Smooth muscle cell (in vitro differentiated cells): Measurements from ENCODE around the gene CAPN5. TPM values are rescaled to one million over a fixed set of nuclear protein-coding genes. Genes with fewer than 3 reads are reported as not detected.

Experiments used
- DNase-seq: peaks from one replicate; lab custom pipeline; 2025; ENCODE audit not compliant: unreplicated experiment; lab: John Stamatoyannopoulos, UW
- H2AFZ ChIP-seq: fragments of 200-600 bp; sonication (generic); 2 replicates; pipeline ENCODE4 v1.6.0; 2016; ENCODE audit warnings: antibody characterized with exemption, low read depth, mild to moderate bottlenecking
- H3F3A ChIP-seq: fragments of 200-600 bp; sonication (generic); 2 replicates; pipeline ENCODE4 v1.6.0; 2017; ENCODE audit warnings: antibody characterized with exemption, low read depth
- H3K27ac ChIP-seq: fragments of 200-600 bp; sonication (generic); 2 replicates; pipeline ENCODE4 v1.5.1; 2016; ENCODE audit warnings: low read depth, mild to moderate bottlenecking
- H3K27me3 ChIP-seq: fragments of 200-600 bp; sonication (generic); 2 replicates; pipeline ENCODE4 v1.6.1; 2016; ENCODE audit warnings: low read depth, mild to moderate bottlenecking
- H3K36me3 ChIP-seq: fragments of 200-600 bp; sonication (generic); 2 replicates; pipeline ENCODE4 v1.5.1; 2016; ENCODE audit warnings: low read depth
- H3K4me1 ChIP-seq: fragments of 200-600 bp; sonication (generic); 2 replicates; pipeline ENCODE4 v1.5.1; 2016; ENCODE audit warnings: low read depth
- H3K4me2 ChIP-seq: fragments of 200-600 bp; sonication (generic); 2 replicates; pipeline ENCODE4 v1.6.0; 2016; ENCODE audit warnings: mild to moderate bottlenecking
- H3K4me3 ChIP-seq: fragments of 200-600 bp; sonication (generic); 2 replicates; pipeline ENCODE4 v1.5.1; 2016; ENCODE audit warnings: mild to moderate bottlenecking
- H3K79me2 ChIP-seq: fragments of 200-600 bp; sonication (generic); 2 replicates; pipeline ENCODE4 v1.6.0; 2016; ENCODE audit warnings: low read depth, mild to moderate bottlenecking
- H3K9ac ChIP-seq: fragments of 200-600 bp; sonication (generic); 2 replicates; pipeline ENCODE4 v1.6.0; 2016; ENCODE audit warnings: low read depth
- H3K9me3 ChIP-seq: fragments of 200-600 bp; sonication (generic); replicated peaks from 2 replicates; pipeline ENCODE4 v1.5.1; 2016; ENCODE audit warnings: low read depth
- H4K20me1 ChIP-seq: fragments of 200-600 bp; sonication (generic); 2 replicates; pipeline ENCODE4 v1.6.0; 2016; ENCODE audit warnings: low read depth
- CTCF ChIP-seq: fragments of 200-600 bp; sonication (generic); IDR thresholded peaks from 2 replicates; pipeline ENCODE4 v1.5.1; 2017; ENCODE audit warnings: borderline replicate concordance, mild to moderate bottlenecking, antibody characterized with exemption; ENCODE audit not compliant: insufficient read depth, poor library complexity, severe bottlenecking
- WGBS: methylation state at CpG from one replicate; pipeline ENCODE4 v1.1.7; 2016; ENCODE audit warnings: low lambda C conversion rate; 5-methylcytosine and 5-hydroxymethylcytosine counted together
- polyA plus RNA-seq: library from polyadenylated mRNA; unstranded; fragments of >200 nt; fragmentation: Nextera tagmentation; extraction: Ambion mirVana; gene quantifications from 2 replicates; pipeline ENCODE4 v1.2.1, GENCODE V29; 2016
- total RNA-seq: library from RNA; depleted of rRNA; stranded (reverse); fragments of >200 nt; gene quantifications from 2 replicates; pipeline ENCODE4 v1.2.3, GENCODE V29; 2014

CAPN5 gene
- total and polyA plus RNA-seq, 2 experiments from 2014 or later: 15.5 to 23.1 TPM

GRCh38 chr11:77104727-77105126 is 38.0 kb downstream of the CAPN5 start:
- Histone ChIP-seq H3K9ac (no peak overlapping the region), H2AFZ (no peak overlapping the region), H3K4me1 (no peaks in the 10 kb centered on the region), H3K4me3 (no peak overlapping the region), H3K27ac (no peak overlapping the region), H3K79me2 (no peaks in the 10 kb centered on the region), H3F3A (no peaks in the 10 kb centered on the region), H4K20me1 (peaks cover 8% of the 10 kb centered on the region), H3K27me3 (no peaks in the 10 kb centered on the region), H3K36me3 (no peaks in the 10 kb centered on the region), H3K4me2 (no peak overlapping the region), H3K9me3 (no peaks in the 10 kb centered on the region)
- WGBS: 52% methylated on average over 8 of the region's 8 CpGs
- TF ChIP-seq CTCF: no peak
- DNase-seq: no peak

- Histone ChIP-seq H3K9ac (no peak overlapping the region), H3K9me3 (no peaks in the 10 kb centered on the region), H3F3A (no peaks in the 10 kb centered on the region), H3K27ac (no peak overlapping the region), H3K4me2 (no peak overlapping the region), H4K20me1 (peaks cover 8% of the 10 kb centered on the region), H2AFZ (no peak overlapping the region), H3K4me3 (no peak overlapping the region), H3K36me3 (no peaks in the 10 kb centered on the region), H3K79me2 (no peaks in the 10 kb centered on the region), H3K4me1 (no peaks in the 10 kb centered on the region), H3K27me3 (no peaks in the 10 kb centered on the region)
- TF ChIP-seq CTCF: no peak
- DNase-seq: no peak
- WGBS: 91% methylated on average over 7 of the region's 7 CpGs
Measured at GRCh38 chr11:77106321-77106720, 39.5 kb downstream of the CAPN5 start.

GRCh38 chr11:77106759-77107158 is 40.0 kb downstream of the CAPN5 start:
- Histone ChIP-seq H3K9ac (no peak overlapping the region), H3K4me1 (no peaks in the 10 kb centered on the region), H3K79me2 (no peaks in the 10 kb centered on the region), H3F3A (no peaks in the 10 kb centered on the region), H3K4me3 (no peak overlapping the region), H3K27ac (no peak overlapping the region), H2AFZ (no peak overlapping the region), H3K27me3 (no peaks in the 10 kb centered on the region), H4K20me1 (peaks cover 8% of the 10 kb centered on the region), H3K36me3 (no peaks in the 10 kb centered on the region), H3K4me2 (no peak overlapping the region), H3K9me3 (no peaks in the 10 kb centered on the region)
- no peak for DNase-seq
- no peak for TF ChIP-seq CTCF
- 96% methylated on average over 13 of the region's 13 CpGs for WGBS

- Histone ChIP-seq H2AFZ (no peak overlapping the region), H3K4me3 (no peak overlapping the region), H3K36me3 (no peaks in the 10 kb centered on the region), H3K4me2 (no peak overlapping the region), H3K9ac (no peak overlapping the region), H3K27ac (no peak overlapping the region), H3K4me1 (no peaks in the 10 kb centered on the region), H3K27me3 (no peaks in the 10 kb centered on the region), H4K20me1 (peaks cover 8% of the 10 kb centered on the region), H3F3A (no peaks in the 10 kb centered on the region), H3K79me2 (no peaks in the 10 kb centered on the region), H3K9me3 (no peaks in the 10 kb centered on the region)
- WGBS: 60% methylated on average over 3 of the region's 3 CpGs
- TF ChIP-seq CTCF: no peak
- DNase-seq: peak; percentile 13
Measured at GRCh38 chr11:77107950-77108349, 41.2 kb downstream of the CAPN5 start.
